ENCODE data around the gene LIPC. TPM values are rescaled to one million over a fixed set of nuclear protein-coding genes. Genes with fewer than 3 reads are reported as not detected.

LIPC gene
- total RNA-seq, 2 experiments from 2014 or later, result 0.61 to 1.2 TPM

DNA sequence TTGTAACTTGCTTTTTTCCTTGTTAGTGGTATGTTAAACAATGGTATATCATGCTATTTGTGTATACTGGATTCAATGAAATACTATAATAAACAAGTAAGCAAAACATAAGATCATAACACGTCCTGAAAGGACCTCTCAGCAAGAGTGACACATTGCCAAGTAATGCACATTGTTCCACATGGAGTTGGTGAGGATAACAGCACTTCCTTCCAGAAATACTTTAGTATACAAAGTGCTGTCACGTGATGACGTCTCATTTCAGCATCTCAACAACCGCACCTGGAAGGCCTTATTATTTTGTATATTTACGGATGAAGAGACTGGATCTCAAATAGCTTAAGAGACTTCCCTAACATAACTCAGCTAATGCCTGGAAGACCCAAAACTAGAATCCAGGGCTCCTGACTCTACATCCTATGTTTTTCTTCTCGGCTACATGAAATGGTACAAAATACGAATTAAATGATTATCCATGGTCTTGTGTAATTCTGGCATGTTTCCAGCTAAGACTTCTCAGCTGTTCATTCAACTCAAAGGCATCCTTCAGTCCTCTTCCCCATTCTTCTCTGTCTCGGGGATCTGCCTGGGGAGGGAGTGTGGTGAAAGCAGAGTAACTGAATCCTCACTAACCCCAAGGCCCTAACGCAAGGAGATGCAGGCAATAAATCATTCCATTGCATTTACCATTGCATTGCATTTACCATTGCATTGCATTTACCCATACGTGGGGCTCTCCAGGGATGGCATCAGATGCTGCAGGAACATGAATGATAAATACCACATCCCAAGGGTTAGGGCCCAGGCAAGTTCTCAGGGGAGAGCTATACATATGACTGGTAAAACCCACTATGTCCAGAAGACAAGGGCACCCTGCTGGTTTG, 79.2 kb downstream of the LIPC start:
- Histone ChIP-seq H3K36me3 (ENCODE audit: insufficient read depth, low read length) (no peaks in the 10 kb centered on the region), H3K27ac (ENCODE audit: low read depth in 1 of 2, low read length in 2 of 2) (no peak overlapping the region), H3K27me3 (ENCODE audit: control insufficient read depth in 1 of 2, insufficient read depth in 2 of 2, low read length in 2 of 2) (no peaks in the 10 kb centered on the region), H3K9me3 (ENCODE audit: control insufficient read depth in 1 of 2, insufficient read depth in 1 of 2, low read length in 2 of 2) (no peaks in the 10 kb centered on the region), H3K4me3 (ENCODE audit: low read length) (no peak overlapping the region), H3K4me1 (ENCODE audit: insufficient read depth, low read length) (peaks cover 12% of the 10 kb centered on the region)
- Mint-ChIP-seq H3K27ac (no peak overlapping the region), H3K27me3 (no peaks in the 10 kb centered on the region), H3K36me3 (ENCODE audit: low read depth) (no peaks in the 10 kb centered on the region), H3K4me1 (ENCODE audit: low read depth) (peaks cover 22% of the 10 kb centered on the region), H3K4me3 (no peak overlapping the region), H3K9me3 (no peaks in the 10 kb centered on the region)
- ATAC-seq (ENCODE audit: poor library complexity) (no peak), DNase-seq (no peak)
- intact Hi-C loops (cut with DNase I, micrococcal nuclease), result no loop called here
- POLR2A ChIA-PET, result no interaction called here
- TF ChIP-seq, protein P1, sequence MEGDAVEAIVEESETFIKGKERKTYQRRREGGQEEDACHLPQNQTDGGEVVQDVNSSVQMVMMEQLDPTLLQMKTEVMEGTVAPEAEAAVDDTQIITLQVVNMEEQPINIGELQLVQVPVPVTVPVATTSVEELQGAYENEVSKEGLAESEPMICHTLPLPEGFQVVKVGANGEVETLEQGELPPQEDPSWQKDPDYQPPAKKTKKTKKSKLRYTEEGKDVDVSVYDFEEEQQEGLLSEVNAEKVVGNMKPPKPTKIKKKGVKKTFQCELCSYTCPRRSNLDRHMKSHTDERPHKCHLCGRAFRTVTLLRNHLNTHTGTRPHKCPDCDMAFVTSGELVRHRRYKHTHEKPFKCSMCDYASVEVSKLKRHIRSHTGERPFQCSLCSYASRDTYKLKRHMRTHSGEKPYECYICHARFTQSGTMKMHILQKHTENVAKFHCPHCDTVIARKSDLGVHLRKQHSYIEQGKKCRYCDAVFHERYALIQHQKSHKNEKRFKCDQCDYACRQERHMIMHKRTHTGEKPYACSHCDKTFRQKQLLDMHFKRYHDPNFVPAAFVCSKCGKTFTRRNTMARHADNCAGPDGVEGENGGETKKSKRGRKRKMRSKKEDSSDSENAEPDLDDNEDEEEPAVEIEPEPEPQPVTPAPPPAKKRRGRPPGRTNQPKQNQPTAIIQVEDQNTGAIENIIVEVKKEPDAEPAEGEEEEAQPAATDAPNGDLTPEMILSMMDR (IDR thresholded peaks at IDR 0.05), result no peak
- CTCF ChIA-PET, result no interaction called here

DNA sequence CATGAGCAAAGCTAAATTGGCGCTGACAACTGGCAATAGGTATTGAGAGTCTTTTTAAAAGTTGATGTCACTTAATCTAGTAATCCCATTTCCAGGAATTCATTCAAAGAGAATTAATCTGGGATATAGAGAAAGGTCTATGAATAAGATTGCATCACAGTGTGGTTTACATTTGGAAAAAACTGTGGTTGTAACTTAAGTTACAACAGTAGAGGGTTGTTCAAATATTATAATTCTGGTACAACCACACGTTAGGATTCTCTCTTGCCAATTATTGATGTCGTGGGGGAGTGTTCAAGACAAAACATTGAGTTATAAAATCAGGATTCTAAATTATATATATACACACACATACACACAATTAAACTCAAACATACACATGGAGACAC, 79.8 kb downstream of the LIPC start:
- no peak for ATAC-seq (ENCODE audit: poor library complexity)
- no peak overlapping the region for H3K27ac ChIP-seq (ENCODE audit: low read depth in 1 of 2, low read length in 2 of 2)

DNA sequence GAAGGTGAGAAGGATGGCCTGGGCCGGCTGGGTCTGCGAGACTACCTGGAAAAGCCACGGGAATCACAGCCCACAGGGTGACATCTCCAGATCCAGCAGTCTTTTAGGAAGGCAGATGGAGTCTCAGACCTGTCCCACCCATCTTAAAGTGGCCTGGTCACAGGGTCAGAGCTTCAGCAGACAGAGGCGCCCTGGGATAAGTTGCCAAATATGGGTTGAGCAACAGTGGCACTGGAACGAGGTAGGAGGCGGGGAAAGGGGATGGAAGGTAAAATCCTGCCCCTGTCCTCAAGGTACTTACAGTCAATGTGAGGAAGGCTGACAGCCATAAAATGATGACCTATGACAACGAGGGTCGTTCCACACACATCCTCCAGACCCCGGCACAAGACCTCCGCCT, 80.7 kb downstream of the LIPC start:
- no peak for DNase-seq
- no peaks in the 10 kb centered on the region for H3K27me3 Mint-ChIP-seq
- CTCF ChIA-PET, result no interaction called here

More for the DNA sequence above, 79.8 kb downstream of the LIPC start:
- Mint-ChIP-seq H3K36me3 (ENCODE audit: low read depth) (no peaks in the 10 kb centered on the region), H3K27me3 (no peaks in the 10 kb centered on the region), H3K4me1 (ENCODE audit: low read depth) (peaks cover 22% of the 10 kb centered on the region), H3K4me3 (no peak overlapping the region), H3K27ac (no peak overlapping the region), H3K9me3 (no peaks in the 10 kb centered on the region)
- Histone ChIP-seq H3K27me3 (ENCODE audit: control insufficient read depth in 1 of 2, insufficient read depth in 2 of 2, low read length in 2 of 2) (no peaks in the 10 kb centered on the region), H3K36me3 (ENCODE audit: insufficient read depth, low read length) (no peaks in the 10 kb centered on the region), H3K4me3 (ENCODE audit: low read length) (no peak overlapping the region), H3K9me3 (ENCODE audit: control insufficient read depth in 1 of 2, insufficient read depth in 1 of 2, low read length in 2 of 2) (no peaks in the 10 kb centered on the region), H3K4me1 (ENCODE audit: insufficient read depth, low read length) (peaks cover 6% of the 10 kb centered on the region)
- intact Hi-C loops (cut with DNase I, micrococcal nuclease), result no loop called here
- POLR2A ChIA-PET, result no interaction called here
- CTCF ChIA-PET, result no interaction called here
- TF ChIP-seq, protein P1 (IDR thresholded peaks at IDR 0.05), result no peak
- DNase-seq, result no peak

More for the DNA sequence above, 80.7 kb downstream of the LIPC start:
- H3K36me3 Mint-ChIP-seq (ENCODE audit: low read depth), result no peaks in the 10 kb centered on the region
- H3K27me3 ChIP-seq (ENCODE audit: control insufficient read depth in 1 of 2, insufficient read depth in 2 of 2, low read length in 2 of 2), result no peaks in the 10 kb centered on the region
- H3K9me3 Mint-ChIP-seq, result no peaks in the 10 kb centered on the region
- H3K4me1 ChIP-seq (ENCODE audit: insufficient read depth, low read length), result peaks cover 12% of the 10 kb centered on the region
- H3K4me3 Mint-ChIP-seq, result no peak overlapping the region
- TF ChIP-seq, protein P1 (IDR thresholded peaks at IDR 0.05), result no peak
- H3K36me3 ChIP-seq (ENCODE audit: insufficient read depth, low read length), result no peaks in the 10 kb centered on the region
- POLR2A ChIA-PET, result no interaction called here
- no peak overlapping the region for H3K27ac Mint-ChIP-seq
- intact Hi-C loops (cut with DNase I, micrococcal nuclease), result no loop called here
- H3K4me3 ChIP-seq (ENCODE audit: low read length), result no peak overlapping the region
- no peaks in the 10 kb centered on the region for H3K9me3 ChIP-seq (ENCODE audit: control insufficient read depth in 1 of 2, insufficient read depth in 1 of 2, low read length in 2 of 2)
- ATAC-seq (ENCODE audit: poor library complexity), result no peak
- no peak overlapping the region for H3K27ac ChIP-seq (ENCODE audit: low read depth in 1 of 2, low read length in 2 of 2)
- H3K4me1 Mint-ChIP-seq (ENCODE audit: low read depth), result peaks cover 26% of the 10 kb centered on the region
